HepG2 (cell line): ENCODE measurements around the gene POU6F2. TPM values are rescaled to one million over a fixed set of nuclear protein-coding genes. Genes with fewer than 3 reads are reported as not detected.

ENCODE experiments used
- ATAC-seq: fragments of 200-7000 bp; cut with Tn5 transposase; 3 replicates; pipeline ENCODE4 v1.9.1; 2020; ENCODE audit warnings: mild to moderate bottlenecking, moderate library complexity
- BruUV-seq: library from RNA; stranded (reverse); fragments of 400-500 nt; replicated peaks from 2 replicates; lab custom pipeline; 2021; lab: Mats Ljungman, UMichigan
- CTCF ChIA-PET: fragments of 300-600 bp; formaldehyde crosslinking; extraction: SDS; loops from one replicate; lab custom pipeline; 2021; ENCODE audit warnings: low total read pairs, inconsistent platforms, low intra/inter-chr PET ratio; lab: Yijun Ruan, JAX
- POLR2A ChIA-PET: fragments of 350-600 bp; sonication (Branson Sonifier 250); formaldehyde crosslinking; loops from one replicate; lab custom pipeline; 2020; ENCODE audit warnings: antibody characterized with exemption, inconsistent platforms; lab: Yijun Ruan, JAX
- DNase-seq: peaks from one replicate; pipeline ENCODE4 v3.0.0-alpha.2; 2015; ENCODE audit warnings: low spot score
- FAIRE-seq: peaks from 3 replicates; lab custom pipeline; 2011; peaks lifted over from hg19 to GRCh38; lab: Jason Lieb, UNC
- H2AFZ ChIP-seq: one replicate; pipeline ENCODE4 v1.6.1; 2011; ENCODE audit warnings: low read length, inconsistent platforms
- H3K27ac ChIP-seq: fragments of 300-600 bp; 3 replicates; pipeline ENCODE4 v1.8.0; 2011; ENCODE audit warnings: mixed run types, mild to moderate bottlenecking, mixed read lengths, low read length, inconsistent platforms; ENCODE audit not compliant: insufficient read depth; ENCODE audit errors: extremely low read length
- H3K27me3 ChIP-seq, 2 experiments: fragments of 200-600 bp in 1 of 2; 2 replicates in 1 of 2; 3 replicates in 1 of 2; pipeline versions ENCODE4 v1.6.0 to v1.8.0; 2011; ENCODE audit warnings: low read length in 2 of 2, mild to moderate bottlenecking in 2 of 2, moderate library complexity in 2 of 2, inconsistent platforms in 1 of 2; ENCODE audit not compliant: insufficient read depth in 2 of 2, control insufficient read depth in 1 of 2
- H3K36me3 ChIP-seq, 2 experiments: fragments of 200-600 bp in 1 of 2; replicated peaks in 1 of 2; 2 replicates in 1 of 2; 3 replicates in 1 of 2; pipeline versions ENCODE4 v1.5.1 to v1.8.0; 2011; ENCODE audit warnings: low read length in 2 of 2, inconsistent platforms in 1 of 2; ENCODE audit not compliant: insufficient read depth in 2 of 2, control insufficient read depth in 1 of 2
- H3K4me1 ChIP-seq: 2 replicates; pipeline ENCODE4 v1.5.1; 2012; ENCODE audit warnings: low read length, inconsistent platforms; ENCODE audit not compliant: insufficient read depth
- H3K4me2 ChIP-seq: 2 replicates; pipeline ENCODE4 v1.6.0; 2011; ENCODE audit warnings: low read depth, low read length, inconsistent platforms
- H3K4me3 ChIP-seq, 3 experiments: fragments of 200-600 bp in 1 of 3; sonication (generic), shearing (Covaris generic) in 1 of 3; replicated peaks in 1 of 3; 2 replicates each; pipeline ENCODE4 v1.5.1; 2011 to 2016; ENCODE audit warnings: low read length in 3 of 3, inconsistent platforms in 2 of 3, low read depth in 2 of 3, mild to moderate bottlenecking in 2 of 3, control low read depth in 1 of 3, mixed read lengths in 1 of 3; ENCODE audit not compliant: insufficient read depth in 1 of 3
- H3K79me2 ChIP-seq: one replicate; pipeline ENCODE4 v1.6.1; 2011; ENCODE audit warnings: low read length, inconsistent platforms; ENCODE audit not compliant: insufficient read depth
- H3K9ac ChIP-seq: 2 replicates; pipeline ENCODE4 v1.6.0; 2011; ENCODE audit warnings: mild to moderate bottlenecking, low read depth, low read length, inconsistent platforms; ENCODE audit not compliant: insufficient read depth
- H3K9me3 ChIP-seq: 2 replicates; pipeline ENCODE4 v1.5.1; 2012; ENCODE audit warnings: mild to moderate bottlenecking, low read length
- H4K20me1 ChIP-seq: 2 replicates; pipeline ENCODE4 v1.6.0; 2011; ENCODE audit warnings: inconsistent platforms, mild to moderate bottlenecking, low read length, moderate library complexity; ENCODE audit not compliant: insufficient read depth
- DPF2 ChIP-seq: sonication (generic); formaldehyde crosslinking; IDR thresholded peaks from 2 replicates; pipeline ENCODE4 v1.4.0; 2020; ENCODE audit warnings: mild to moderate bottlenecking, low read depth, missing genetic modification reagents, borderline replicate concordance
- EHMT2 ChIP-seq: fragments of 200-600 bp; sonication (generic); IDR thresholded peaks from 2 replicates; pipeline ENCODE4 v1.7.0; 2017; ENCODE audit warnings: antibody characterized with exemption, low read depth, low read length, borderline replicate concordance
- MAFG ChIP-seq: sonication (generic); formaldehyde crosslinking; IDR thresholded peaks from 2 replicates; pipeline ENCODE4 v1.5.1; 2020; ENCODE audit warnings: mild to moderate bottlenecking, missing genetic modification reagents
- MEF2D ChIP-seq: sonication (generic); formaldehyde crosslinking; IDR thresholded peaks from 2 replicates; pipeline ENCODE4 v1.5.1; 2020; ENCODE audit warnings: mild to moderate bottlenecking, missing genetic modification reagents
- NCOA2 ChIP-seq: sonication (generic); formaldehyde crosslinking; IDR thresholded peaks from 2 replicates; pipeline ENCODE4 v1.8.0; 2022; ENCODE audit warnings: inconsistent platforms
- NFRKB ChIP-seq: fragments of 450-650 bp; IDR thresholded peaks from 2 replicates; pipeline ENCODE4 v1.6.1; 2017
- ZBTB7A ChIP-seq: sonication (generic); formaldehyde crosslinking; IDR thresholded peaks from 2 replicates; pipeline ENCODE4 v1.8.0; 2022; ENCODE audit warnings: mild to moderate bottlenecking, missing genetic modification reagents
- ZKSCAN1 ChIP-seq: fragments of 150-350 bp; IDR thresholded peaks from 2 replicates; pipeline ENCODE4 v1.6.1; 2014; ENCODE audit warnings: low read length
- ZNF296 ChIP-seq: sonication (generic); formaldehyde crosslinking; conservative IDR thresholded peaks from 2 replicates; pipeline ENCODE4 v1.5.0; 2020; ENCODE audit warnings: mild to moderate bottlenecking, missing genetic modification reagents
- ZNF326 ChIP-seq: sonication (generic); formaldehyde crosslinking; IDR thresholded peaks from 2 replicates; pipeline ENCODE4 v1.4.0; 2020; ENCODE audit warnings: missing genetic modification reagents, borderline replicate concordance
- ZNF615 ChIP-seq: sonication (generic); formaldehyde crosslinking; IDR thresholded peaks from 2 replicates; pipeline ENCODE4 v1.5.0; 2020; ENCODE audit warnings: mild to moderate bottlenecking, missing genetic modification reagents, borderline replicate concordance
- ZNF766 ChIP-seq: sonication (generic); formaldehyde crosslinking; IDR thresholded peaks from 2 replicates; pipeline ENCODE4 v1.5.0; 2020; ENCODE audit warnings: missing genetic modification reagents, borderline replicate concordance
- WGBS: methylation state at CpG from one replicate; pipeline ENCODE4 v1.1.6; 2017; ENCODE audit warnings: low lambda C conversion rate; 5-methylcytosine and 5-hydroxymethylcytosine counted together
- in situ Hi-C: cut with HindIII; loops from 2 replicates; pipeline ENCODE4 v1.10.0; 2017; ENCODE audit warnings: low pct_unique_long_range_greater_than_20kb; ENCODE audit not compliant: extremely low pct_ligation_motif_present
- intact Hi-C: fragments of 100-400 bp; cut with micrococcal nuclease; formaldehyde crosslinking; loops from one replicate; pipeline ENCODE4 v1.10.0; 2022; ENCODE audit not compliant: unreplicated experiment
- polyA plus RNA-seq, 8 experiments: library from polyadenylated mRNA; depleted of rRNA in 3 of 8; stranded (reverse) in 7 of 8; unstranded in 1 of 8; fragments of >200 nt; fragmentation: Illumina TruSeq in 4 of 8; extraction: Trizol in 4 of 8; gene quantifications; 2 replicates each; pipeline versions ENCODE4 v1.2.1 to v1.2.3, GENCODE V29; 2011 to 2016; ENCODE audit warnings: low read depth in 4 of 8, missing spikeins in 1 of 8, mixed read lengths in 1 of 8; ENCODE audit not compliant: insufficient read depth in 1 of 8
- total RNA-seq, 5 experiments: library from RNA; depleted of rRNA; stranded (reverse); fragments of >200 nt; fragmentation: Illumina TruSeq; extraction: Trizol; gene quantifications; 2 replicates each; pipeline ENCODE4 v1.2.3, GENCODE V29; 2016; ENCODE audit warnings: low read depth in 1 of 5
- TF ChIP-seq, protein P1 (sequence below): sonication (generic); formaldehyde crosslinking; IDR thresholded peaks from 2 replicates; pipeline ENCODE4 v1.4.0; 2020; ENCODE audit warnings: missing genetic modification reagents
- TF ChIP-seq, protein P2 (sequence below): sonication (generic); formaldehyde crosslinking; IDR thresholded peaks from 2 replicates; pipeline ENCODE4 v1.4.0; 2020; ENCODE audit warnings: missing genetic modification reagents, borderline replicate concordance
- TF ChIP-seq, protein P3 (sequence below): sonication (generic); formaldehyde crosslinking; IDR thresholded peaks from 2 replicates; pipeline ENCODE4 v1.8.0; 2022; ENCODE audit warnings: mild to moderate bottlenecking, missing genetic modification reagents, moderate library complexity

Gene POU6F2
- total and polyA plus RNA-seq, 2 of the 13 experiments (the other 11 are each of a cell fraction or from before 2014, with no cell fraction given) = not detected

DNA sequence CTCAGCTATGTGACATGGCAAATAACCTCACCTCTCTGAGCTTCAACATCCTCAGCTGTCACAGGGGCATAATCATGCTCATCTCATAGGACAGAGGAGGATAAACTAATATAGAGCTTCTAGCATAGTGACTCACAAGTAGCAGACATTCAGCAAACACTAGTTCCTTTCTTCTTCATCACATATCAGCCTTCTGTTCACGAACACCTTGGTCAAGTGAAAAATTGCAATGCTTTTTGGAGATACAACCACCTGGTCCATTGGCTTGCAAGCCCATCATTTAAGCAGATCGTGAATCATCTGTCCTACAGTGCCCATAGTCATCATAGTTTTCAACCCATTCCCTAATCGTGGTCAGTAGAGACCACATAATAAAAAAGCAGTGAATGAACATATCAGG lies 310.6 kb downstream of the POU6F2 start:
- Histone ChIP-seq H3K4me2 (no peak overlapping the region), H3K36me3 (no peaks in the 10 kb centered on the region), H3K27me3 (no peaks in the 10 kb centered on the region), H3K4me3 (no peak overlapping the region), H4K20me1 (no peaks in the 10 kb centered on the region), H3K27ac (no peak overlapping the region), H3K4me1 (no peaks in the 10 kb centered on the region), H3K79me2 (no peaks in the 10 kb centered on the region), H3K9ac (no peak overlapping the region), H2AFZ (no peak overlapping the region), H3K9me3 (no peaks in the 10 kb centered on the region)
- ATAC-seq (no peak), FAIRE-seq (no peak), DNase-seq (no peak)
- no TSS peak for BruUV-seq
- intact Hi-C loops (no loop called here), in situ Hi-C loops (no loop called here)
- 0% methylated on average over 3 of the region's 3 CpGs for WGBS
- ChIA-PET POLR2A (no interaction called here), CTCF (no interaction called here)
- TF ChIP-seq NFRKB = no peak
- TF ChIP-seq MEF2D (CRISPR knock-in tag) = no peak
- TF ChIP-seq ZNF326 (CRISPR knock-in tag) = no peak
- no peak for TF ChIP-seq ZNF296 (CRISPR knock-in tag)
- TF ChIP-seq MAFG (CRISPR knock-in tag) = no peak
- TF ChIP-seq ZKSCAN1 = no peak
- TF ChIP-seq, protein P1, sequence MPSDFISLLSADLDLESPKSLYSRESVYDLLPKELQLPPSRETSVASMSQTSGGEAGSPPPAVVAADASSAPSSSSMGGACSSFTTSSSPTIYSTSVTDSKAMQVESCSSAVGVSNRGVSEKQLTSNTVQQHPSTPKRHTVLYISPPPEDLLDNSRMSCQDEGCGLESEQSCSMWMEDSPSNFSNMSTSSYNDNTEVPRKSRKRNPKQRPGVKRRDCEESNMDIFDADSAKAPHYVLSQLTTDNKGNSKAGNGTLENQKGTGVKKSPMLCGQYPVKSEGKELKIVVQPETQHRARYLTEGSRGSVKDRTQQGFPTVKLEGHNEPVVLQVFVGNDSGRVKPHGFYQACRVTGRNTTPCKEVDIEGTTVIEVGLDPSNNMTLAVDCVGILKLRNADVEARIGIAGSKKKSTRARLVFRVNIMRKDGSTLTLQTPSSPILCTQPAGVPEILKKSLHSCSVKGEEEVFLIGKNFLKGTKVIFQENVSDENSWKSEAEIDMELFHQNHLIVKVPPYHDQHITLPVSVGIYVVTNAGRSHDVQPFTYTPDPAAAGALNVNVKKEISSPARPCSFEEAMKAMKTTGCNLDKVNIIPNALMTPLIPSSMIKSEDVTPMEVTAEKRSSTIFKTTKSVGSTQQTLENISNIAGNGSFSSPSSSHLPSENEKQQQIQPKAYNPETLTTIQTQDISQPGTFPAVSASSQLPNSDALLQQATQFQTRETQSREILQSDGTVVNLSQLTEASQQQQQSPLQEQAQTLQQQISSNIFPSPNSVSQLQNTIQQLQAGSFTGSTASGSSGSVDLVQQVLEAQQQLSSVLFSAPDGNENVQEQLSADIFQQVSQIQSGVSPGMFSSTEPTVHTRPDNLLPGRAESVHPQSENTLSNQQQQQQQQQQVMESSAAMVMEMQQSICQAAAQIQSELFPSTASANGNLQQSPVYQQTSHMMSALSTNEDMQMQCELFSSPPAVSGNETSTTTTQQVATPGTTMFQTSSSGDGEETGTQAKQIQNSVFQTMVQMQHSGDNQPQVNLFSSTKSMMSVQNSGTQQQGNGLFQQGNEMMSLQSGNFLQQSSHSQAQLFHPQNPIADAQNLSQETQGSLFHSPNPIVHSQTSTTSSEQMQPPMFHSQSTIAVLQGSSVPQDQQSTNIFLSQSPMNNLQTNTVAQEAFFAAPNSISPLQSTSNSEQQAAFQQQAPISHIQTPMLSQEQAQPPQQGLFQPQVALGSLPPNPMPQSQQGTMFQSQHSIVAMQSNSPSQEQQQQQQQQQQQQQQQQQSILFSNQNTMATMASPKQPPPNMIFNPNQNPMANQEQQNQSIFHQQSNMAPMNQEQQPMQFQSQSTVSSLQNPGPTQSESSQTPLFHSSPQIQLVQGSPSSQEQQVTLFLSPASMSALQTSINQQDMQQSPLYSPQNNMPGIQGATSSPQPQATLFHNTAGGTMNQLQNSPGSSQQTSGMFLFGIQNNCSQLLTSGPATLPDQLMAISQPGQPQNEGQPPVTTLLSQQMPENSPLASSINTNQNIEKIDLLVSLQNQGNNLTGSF (CRISPR knock-in tag) = no peak
- no peak for TF ChIP-seq ZNF615 (CRISPR knock-in tag)
- TF ChIP-seq, protein P2, sequence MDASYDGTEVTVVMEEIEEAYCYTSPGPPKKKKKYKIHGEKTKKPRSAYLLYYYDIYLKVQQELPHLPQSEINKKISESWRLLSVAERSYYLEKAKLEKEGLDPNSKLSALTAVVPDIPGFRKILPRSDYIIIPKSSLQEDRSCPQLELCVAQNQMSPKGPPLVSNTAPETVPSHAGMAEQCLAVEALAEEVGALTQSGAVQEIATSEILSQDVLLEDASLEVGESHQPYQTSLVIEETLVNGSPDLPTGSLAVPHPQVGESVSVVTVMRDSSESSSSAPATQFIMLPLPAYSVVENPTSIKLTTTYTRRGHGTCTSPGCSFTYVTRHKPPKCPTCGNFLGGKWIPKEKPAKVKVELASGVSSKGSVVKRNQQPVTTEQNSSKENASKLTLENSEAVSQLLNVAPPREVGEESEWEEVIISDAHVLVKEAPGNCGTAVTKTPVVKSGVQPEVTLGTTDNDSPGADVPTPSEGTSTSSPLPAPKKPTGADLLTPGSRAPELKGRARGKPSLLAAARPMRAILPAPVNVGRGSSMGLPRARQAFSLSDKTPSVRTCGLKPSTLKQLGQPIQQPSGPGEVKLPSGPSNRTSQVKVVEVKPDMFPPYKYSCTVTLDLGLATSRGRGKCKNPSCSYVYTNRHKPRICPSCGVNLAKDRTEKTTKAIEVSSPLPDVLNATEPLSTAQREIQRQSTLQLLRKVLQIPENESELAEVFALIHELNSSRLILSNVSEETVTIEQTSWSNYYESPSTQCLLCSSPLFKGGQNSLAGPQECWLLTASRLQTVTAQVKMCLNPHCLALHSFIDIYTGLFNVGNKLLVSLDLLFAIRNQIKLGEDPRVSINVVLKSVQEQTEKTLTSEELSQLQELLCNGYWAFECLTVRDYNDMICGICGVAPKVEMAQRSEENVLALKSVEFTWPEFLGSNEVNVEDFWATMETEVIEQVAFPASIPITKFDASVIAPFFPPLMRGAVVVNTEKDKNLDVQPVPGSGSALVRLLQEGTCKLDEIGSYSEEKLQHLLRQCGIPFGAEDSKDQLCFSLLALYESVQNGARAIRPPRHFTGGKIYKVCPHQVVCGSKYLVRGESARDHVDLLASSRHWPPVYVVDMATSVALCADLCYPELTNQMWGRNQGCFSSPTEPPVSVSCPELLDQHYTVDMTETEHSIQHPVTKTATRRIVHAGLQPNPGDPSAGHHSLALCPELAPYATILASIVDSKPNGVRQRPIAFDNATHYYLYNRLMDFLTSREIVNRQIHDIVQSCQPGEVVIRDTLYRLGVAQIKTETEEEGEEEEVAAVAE (CRISPR knock-in tag) = no peak
- no peak for TF ChIP-seq EHMT2
- TF ChIP-seq NCOA2 = no peak
- no peak for TF ChIP-seq ZBTB7A (CRISPR knock-in tag)
- no peak for TF ChIP-seq DPF2 (CRISPR knock-in tag)
- no peak for TF ChIP-seq ZNF766 (CRISPR knock-in tag)
- TF ChIP-seq, protein P3, sequence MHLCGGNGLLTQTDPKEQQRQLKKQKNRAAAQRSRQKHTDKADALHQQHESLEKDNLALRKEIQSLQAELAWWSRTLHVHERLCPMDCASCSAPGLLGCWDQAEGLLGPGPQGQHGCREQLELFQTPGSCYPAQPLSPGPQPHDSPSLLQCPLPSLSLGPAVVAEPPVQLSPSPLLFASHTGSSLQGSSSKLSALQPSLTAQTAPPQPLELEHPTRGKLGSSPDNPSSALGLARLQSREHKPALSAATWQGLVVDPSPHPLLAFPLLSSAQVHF (CRISPR knock-in tag) = no peak
